A673 (cell line): ENCODE data around the gene ID3. TPM values are rescaled to one million over a fixed set of nuclear protein-coding genes. Genes with fewer than 3 reads are reported as not detected.

Source experiments
- Bru-seq: library from RNA; stranded (reverse); fragments of 400-500 nt; gene quantifications from one replicate; lab custom pipeline; 2021; lab: Mats Ljungman, UMichigan
- BruChase-seq, 2 experiments: library from RNA; stranded (reverse); fragments of 400-500 nt; gene quantifications; one replicate each; lab custom pipeline; 2021; lab: Mats Ljungman, UMichigan
- BruUV-seq: library from RNA; stranded (reverse); fragments of 400-500 nt; replicated peaks from 2 replicates; lab custom pipeline; 2021; lab: Mats Ljungman, UMichigan
- CTCF ChIA-PET: fragments of 300-600 bp; sonication (Branson Sonifier 250); formaldehyde crosslinking; loops from one replicate; lab custom pipeline; 2022; ENCODE audit warnings: antibody characterized with exemption; lab: Charles Lee
- POLR2A ChIA-PET: fragments of 300-600 bp; sonication (Branson Sonifier 250); formaldehyde crosslinking; loops from one replicate; lab custom pipeline; 2022; ENCODE audit warnings: antibody characterized with exemption; ENCODE audit not compliant: low non-redundant PET; lab: Charles Lee
- DNase-seq: peaks from one replicate; pipeline ENCODE4 v3.0.0-alpha.2; 2015; ENCODE audit warnings: low spot score
- H3K27ac ChIP-seq: fragments of 200-600 bp; sonication (generic); 2 replicates; pipeline ENCODE4 v1.5.1; 2016; ENCODE audit warnings: mixed run types, low read depth, mild to moderate bottlenecking, mixed read lengths, antibody characterized with exemption, low read length; ENCODE audit not compliant: poor library complexity, severe bottlenecking
- H3K27me3 ChIP-seq: fragments of 200-600 bp; sonication (generic); replicated peaks from 2 replicates; pipeline ENCODE4 v1.6.1; 2017; ENCODE audit warnings: mixed run types, low read depth, mild to moderate bottlenecking, mixed read lengths, antibody characterized with exemption, low read length; ENCODE audit not compliant: insufficient read depth, poor library complexity
- H3K36me3 ChIP-seq: fragments of 200-600 bp; sonication (generic); 2 replicates; pipeline ENCODE4 v1.6.1; 2016; ENCODE audit warnings: mixed run types, mild to moderate bottlenecking, mixed read lengths, antibody characterized with exemption, low read length; ENCODE audit not compliant: insufficient read depth, poor library complexity, severe bottlenecking
- H3K4me1 ChIP-seq: fragments of 200-600 bp; sonication (generic); 2 replicates; pipeline ENCODE4 v1.6.1; 2017; ENCODE audit warnings: mixed run types, mild to moderate bottlenecking, mixed read lengths, antibody characterized with exemption, low read length; ENCODE audit not compliant: insufficient read depth, poor library complexity, severe bottlenecking
- H3K4me3 ChIP-seq: fragments of 200-600 bp; sonication (generic); 2 replicates; pipeline ENCODE4 v1.5.1; 2016; ENCODE audit warnings: low read depth, mixed run types, mild to moderate bottlenecking, mixed read lengths, low read length; ENCODE audit not compliant: poor library complexity, severe bottlenecking
- H3K9me3 ChIP-seq: fragments of 200-600 bp; sonication (generic); 2 replicates; pipeline ENCODE4 v1.6.1; 2016; ENCODE audit warnings: mixed run types, low read depth, mild to moderate bottlenecking, mixed read lengths, antibody characterized with exemption, low read length; ENCODE audit not compliant: poor library complexity, severe bottlenecking
- EZH2 ChIP-seq: fragments of 200-600 bp; sonication (generic); IDR thresholded peaks from 2 replicates; pipeline ENCODE4 v1.6.1; 2017; ENCODE audit warnings: borderline replicate concordance, low read depth, mild to moderate bottlenecking, mixed read lengths, antibody characterized with exemption, low read length; ENCODE audit not compliant: poor library complexity, severe bottlenecking
- intact Hi-C: fragments of 100-400 bp; cut with micrococcal nuclease; formaldehyde crosslinking; loops from one replicate; pipeline ENCODE4 v1.10.0; 2022; ENCODE audit not compliant: unreplicated experiment
- long read RNA-seq: library from polyadenylated mRNA; stranded (forward); transcript quantifications from one replicate; pipeline ENCODE4 v2.0.0, GENCODE V29; 2022
- total RNA-seq: library from RNA; stranded (reverse); gene quantifications from 2 replicates; pipeline ENCODE4 v1.2.3, GENCODE V29; 2021
- TF ChIP-seq, protein P1 (sequence below): fragments of 300-800, 200-600 bp; sonication (generic); conservative IDR thresholded peaks from 2 replicates; pipeline ENCODE4 v1.5.1; 2017; ENCODE audit warnings: low read depth, mild to moderate bottlenecking, antibody characterized with exemption, low read length, moderate library complexity, mixed read lengths

The ID3 gene, protein sequence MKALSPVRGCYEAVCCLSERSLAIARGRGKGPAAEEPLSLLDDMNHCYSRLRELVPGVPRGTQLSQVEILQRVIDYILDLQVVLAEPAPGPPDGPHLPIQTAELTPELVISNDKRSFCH
- total RNA-seq (102 and 140 TPM in 2 replicates), Bru-seq, nascent RNA (percentile 89 among the genes with signal in this experiment), BruChase-seq, experiment 1, labeled RNA remaining after a 2-hour chase (percentile 87 among the genes with signal in this experiment), BruChase-seq, experiment 2, labeled RNA remaining after a 6-hour chase (percentile 61 among the genes with signal in this experiment)
- long read RNA-seq, transcript ID3-201 (3 exons, 1,251 nt) = major isoform, 260 of 285 reads
- long read RNA-seq, partial matches to known transcripts = 0 of 285 reads
- long read RNA-seq, other reads (novel, unspliced or antisense) = 21 of 285 reads

DNA sequence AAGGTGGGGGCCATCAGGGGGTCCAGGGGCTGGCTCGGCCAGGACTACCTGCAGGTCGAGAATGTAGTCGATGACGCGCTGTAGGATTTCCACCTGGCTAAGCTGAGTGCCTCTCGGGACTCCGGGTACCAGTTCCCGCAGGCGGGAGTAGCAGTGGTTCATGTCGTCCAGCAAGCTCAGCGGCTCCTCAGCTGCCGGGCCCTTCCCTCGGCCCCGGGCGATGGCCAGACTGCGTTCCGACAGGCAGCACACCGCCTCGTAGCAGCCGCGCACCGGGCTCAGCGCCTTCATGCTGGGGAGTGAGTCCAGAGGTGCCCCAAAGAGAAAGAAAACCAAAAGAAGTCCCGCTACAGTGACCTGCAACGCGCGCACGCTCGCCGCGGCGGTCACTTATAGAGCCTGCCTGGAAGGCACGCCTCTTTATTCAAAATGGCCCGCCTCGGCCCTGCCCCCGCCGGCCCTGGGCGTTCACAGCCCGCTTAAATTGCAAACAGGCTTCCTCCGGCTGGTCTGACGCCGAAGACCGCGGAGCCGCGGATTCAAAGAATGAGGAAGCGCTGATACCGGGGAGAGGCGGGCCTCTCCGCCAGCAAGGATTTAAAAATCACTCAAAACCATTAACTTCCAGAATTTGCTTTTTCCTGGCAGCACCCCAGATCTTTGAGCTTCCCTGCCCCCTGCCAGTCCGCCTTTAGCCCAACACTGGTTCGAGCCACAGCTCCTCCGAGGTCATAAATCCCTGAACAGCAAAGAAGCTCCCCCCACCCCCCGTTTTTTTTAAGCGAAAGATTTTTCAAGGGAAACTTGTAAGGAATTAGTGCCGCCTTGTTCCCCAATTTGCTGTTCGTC, at the start of gene ID3:
TSS of gene ID3 (minus strand) at position 366 of the 849 bp plus-strand sequence. CDS start at position 291, 75 bp downstream.
- H3K9me3 ChIP-seq = no peaks in the 10 kb centered on the region
- peaks cover 70% of the 10 kb centered on the region for H3K4me1 ChIP-seq
- intact Hi-C loops = loop anchor here (5.0 kb wide), 1 partner anchor 38 kb away; no protein-coding TSS in a partner anchor
- DNase-seq = peak; percentile 99
- peak within 1 kb of the TSS; percentile 99 for H3K27ac ChIP-seq
- H3K4me3 ChIP-seq = peak within 1 kb of the TSS; percentile 75
- BruUV-seq = TSS peak; percentile 80
- no peaks in the 10 kb centered on the region for H3K27me3 ChIP-seq
- CTCF ChIA-PET = interaction anchor here (0.6 to 1.1 kb wide), 2 partner anchors 22 to 78 kb away, joined by 4 to 9 read pairs; no protein-coding TSS in a partner anchor
- H3K36me3 ChIP-seq = peaks cover 12% of the 10 kb centered on the region
- no peak for TF ChIP-seq EZH2
- TF ChIP-seq, protein P1, sequence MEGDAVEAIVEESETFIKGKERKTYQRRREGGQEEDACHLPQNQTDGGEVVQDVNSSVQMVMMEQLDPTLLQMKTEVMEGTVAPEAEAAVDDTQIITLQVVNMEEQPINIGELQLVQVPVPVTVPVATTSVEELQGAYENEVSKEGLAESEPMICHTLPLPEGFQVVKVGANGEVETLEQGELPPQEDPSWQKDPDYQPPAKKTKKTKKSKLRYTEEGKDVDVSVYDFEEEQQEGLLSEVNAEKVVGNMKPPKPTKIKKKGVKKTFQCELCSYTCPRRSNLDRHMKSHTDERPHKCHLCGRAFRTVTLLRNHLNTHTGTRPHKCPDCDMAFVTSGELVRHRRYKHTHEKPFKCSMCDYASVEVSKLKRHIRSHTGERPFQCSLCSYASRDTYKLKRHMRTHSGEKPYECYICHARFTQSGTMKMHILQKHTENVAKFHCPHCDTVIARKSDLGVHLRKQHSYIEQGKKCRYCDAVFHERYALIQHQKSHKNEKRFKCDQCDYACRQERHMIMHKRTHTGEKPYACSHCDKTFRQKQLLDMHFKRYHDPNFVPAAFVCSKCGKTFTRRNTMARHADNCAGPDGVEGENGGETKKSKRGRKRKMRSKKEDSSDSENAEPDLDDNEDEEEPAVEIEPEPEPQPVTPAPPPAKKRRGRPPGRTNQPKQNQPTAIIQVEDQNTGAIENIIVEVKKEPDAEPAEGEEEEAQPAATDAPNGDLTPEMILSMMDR = no peak
- POLR2A ChIA-PET = interaction anchor here (0.8 kb wide), 1 partner anchor 718 kb away, joined by 5 read pairs; no protein-coding TSS in a partner anchor

DNA sequence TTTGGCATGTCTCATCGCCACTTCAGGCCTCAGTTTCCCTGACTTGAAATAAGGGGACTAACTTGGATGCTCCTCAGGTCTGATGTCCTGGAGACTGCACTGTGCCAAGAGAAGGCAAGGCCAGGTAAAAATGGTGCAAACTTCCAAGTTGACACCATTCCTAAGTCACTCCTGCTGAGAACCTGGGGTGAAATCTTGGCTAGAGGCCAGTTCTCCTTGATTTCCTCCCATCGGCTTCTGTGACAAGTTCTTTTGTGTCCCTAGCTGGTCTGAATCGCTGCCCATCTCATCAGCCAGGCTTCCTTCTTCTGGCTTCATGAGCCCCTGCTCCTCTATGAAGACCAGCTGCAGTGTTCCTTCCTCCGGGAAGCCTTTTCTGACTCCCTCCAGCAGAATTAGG, 48.6 kb upstream of the ID3 start:
- Histone ChIP-seq H3K9me3 (no peaks in the 10 kb centered on the region), H3K36me3 (no peaks in the 10 kb centered on the region), H3K27ac (no peak overlapping the region), H3K4me1 (no peaks in the 10 kb centered on the region), H3K4me3 (no peak overlapping the region), H3K27me3 (no peaks in the 10 kb centered on the region)
- ChIA-PET CTCF (no interaction called here), POLR2A (no interaction called here)
- no peak for DNase-seq
- TF ChIP-seq, protein P1 = no peak
- TF ChIP-seq EZH2 = no peak
- intact Hi-C loops = no loop called here
- BruUV-seq = no TSS peak

DNA sequence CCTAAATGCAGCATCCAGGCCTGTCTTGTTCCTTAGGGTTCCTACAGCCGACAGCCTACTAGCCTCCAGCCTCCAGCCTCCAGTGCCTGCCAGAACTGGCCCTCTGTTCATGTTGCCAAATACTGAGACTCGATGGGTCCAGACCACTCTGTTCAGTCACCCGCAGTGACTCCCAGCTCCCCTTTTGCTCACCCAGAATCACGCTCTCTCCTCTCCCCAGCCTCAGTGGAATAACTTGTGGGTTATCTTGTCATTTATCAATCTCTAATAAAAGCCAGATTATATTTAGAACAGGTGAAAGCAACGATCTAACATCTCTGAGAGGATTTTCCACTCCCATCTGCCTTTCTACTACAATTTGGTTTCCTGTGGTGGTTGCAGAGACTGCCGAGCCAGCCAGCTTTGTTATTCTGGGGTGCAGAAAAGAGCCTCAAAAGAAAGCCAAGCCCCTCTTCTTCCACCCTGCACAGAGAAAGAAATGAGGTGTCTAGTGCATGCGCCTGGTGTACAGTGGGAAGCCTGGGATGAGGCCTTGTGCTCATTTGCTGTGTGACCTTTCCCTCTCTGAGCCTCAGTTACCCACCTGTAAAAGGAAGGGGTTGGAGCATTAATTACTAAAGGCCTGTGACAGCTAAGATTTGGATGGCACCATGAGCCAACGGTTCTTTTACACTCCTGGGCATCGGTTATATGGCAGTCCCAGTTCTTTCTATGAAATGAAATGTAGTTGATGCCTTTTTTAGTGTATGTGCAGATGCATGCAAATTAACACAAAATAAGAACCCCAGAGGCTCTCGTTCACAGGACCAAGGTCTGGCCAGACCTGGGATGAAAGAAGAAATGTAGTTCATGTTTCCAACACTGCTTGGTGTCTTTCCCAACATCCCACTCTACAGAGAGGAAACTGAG, 42.9 kb upstream of the ID3 start:
- Histone ChIP-seq H3K9me3 (no peaks in the 10 kb centered on the region), H3K4me1 (peaks cover 25% of the 10 kb centered on the region), H3K27ac (no peak overlapping the region), H3K27me3 (no peaks in the 10 kb centered on the region), H3K36me3 (no peaks in the 10 kb centered on the region), H3K4me3 (no peak overlapping the region)
- ChIA-PET POLR2A (no interaction called here), CTCF (no interaction called here)
- TF ChIP-seq, protein P1 = no peak
- no peak for TF ChIP-seq EZH2
- DNase-seq = no peak
- intact Hi-C loops = no loop called here
- no TSS peak for BruUV-seq
